NCI-H2081 (cell line): ENCODE data around the gene ZCCHC3.
"Not testable (repeated sequence)": the region's sequence is repeated elsewhere in the genome, so short reads cannot be mapped to it uniquely, and the experiment has no call there.

Source experiments
- DNase-seq, 2 experiments: peaks; one replicate each; lab custom pipeline; 2025; lab: John Stamatoyannopoulos, UW

The ZCCHC3 gene, protein sequence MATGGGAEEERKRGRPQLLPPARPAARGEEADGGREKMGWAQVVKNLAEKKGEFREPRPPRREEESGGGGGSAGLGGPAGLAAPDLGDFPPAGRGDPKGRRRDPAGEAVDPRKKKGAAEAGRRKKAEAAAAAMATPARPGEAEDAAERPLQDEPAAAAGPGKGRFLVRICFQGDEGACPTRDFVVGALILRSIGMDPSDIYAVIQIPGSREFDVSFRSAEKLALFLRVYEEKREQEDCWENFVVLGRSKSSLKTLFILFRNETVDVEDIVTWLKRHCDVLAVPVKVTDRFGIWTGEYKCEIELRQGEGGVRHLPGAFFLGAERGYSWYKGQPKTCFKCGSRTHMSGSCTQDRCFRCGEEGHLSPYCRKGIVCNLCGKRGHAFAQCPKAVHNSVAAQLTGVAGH

GRCh38 chr20:297098-297924 is at the start of gene ZCCHC3:
Gene ZCCHC3, plus strand, starts transcription at chr20:297570. Its CDS starts 17 bp downstream, at chr20:297587.
- peak; percentile 90 to 91 for DNase-seq

DNA sequence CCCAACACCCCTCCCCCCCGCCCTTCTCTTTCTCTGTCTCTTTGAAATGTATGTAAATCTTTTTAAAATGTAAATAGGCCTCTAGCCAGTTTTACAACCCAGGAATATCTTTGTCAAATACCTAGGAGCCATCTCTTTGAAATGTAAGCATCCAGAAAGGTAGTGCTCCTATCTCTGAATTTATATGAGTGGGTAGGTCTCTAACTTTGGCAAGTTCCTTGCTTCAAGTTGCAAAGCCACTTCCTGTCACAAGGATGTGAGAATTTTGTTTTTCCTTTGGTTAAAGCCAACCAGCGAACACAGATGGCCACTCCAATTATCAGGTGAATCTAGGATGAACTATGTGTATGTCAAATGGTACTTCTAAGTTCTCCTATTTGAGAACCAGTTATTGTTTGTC is 46.0 kb upstream of the ZCCHC3 start:
- no peak for DNase-seq

GRCh38 chr20:252801-253200 is 44.6 kb upstream of the ZCCHC3 start:
- DNase-seq: no peak

GRCh38 chr20:253447-253846 is 43.9 kb upstream of the ZCCHC3 start:
- not testable (repeated sequence) for DNase-seq

DNA sequence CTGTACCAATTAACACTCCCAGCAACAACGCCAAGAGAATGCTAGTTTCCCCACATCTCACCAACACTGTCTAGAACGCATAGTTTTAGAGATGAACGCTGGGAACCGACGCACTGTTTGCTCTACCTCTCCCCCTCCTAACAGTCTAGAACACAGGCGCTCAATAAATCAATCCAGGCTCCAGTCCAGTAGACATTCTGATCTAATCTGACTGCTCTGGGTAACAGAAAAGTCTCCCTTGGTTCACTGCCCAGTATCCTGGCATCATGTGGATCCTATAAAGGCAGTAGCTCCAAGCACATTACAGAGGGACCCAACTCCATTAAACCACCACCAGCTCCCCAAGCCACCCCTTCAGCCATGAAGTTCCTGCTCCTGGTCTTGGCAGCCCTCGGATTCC is 40.0 kb upstream of the ZCCHC3 start, which contains the start of gene DEFB132:
Gene DEFB132 (plus strand): TSS at position 306 of the 400 bp plus-strand sequence. CDS start 55 bp downstream, at position 361.
- DNase-seq: no peak

- no peak for DNase-seq
Observed at GRCh38 chr20:258269-258858, 39.0 kb upstream of the ZCCHC3 start.

DNA sequence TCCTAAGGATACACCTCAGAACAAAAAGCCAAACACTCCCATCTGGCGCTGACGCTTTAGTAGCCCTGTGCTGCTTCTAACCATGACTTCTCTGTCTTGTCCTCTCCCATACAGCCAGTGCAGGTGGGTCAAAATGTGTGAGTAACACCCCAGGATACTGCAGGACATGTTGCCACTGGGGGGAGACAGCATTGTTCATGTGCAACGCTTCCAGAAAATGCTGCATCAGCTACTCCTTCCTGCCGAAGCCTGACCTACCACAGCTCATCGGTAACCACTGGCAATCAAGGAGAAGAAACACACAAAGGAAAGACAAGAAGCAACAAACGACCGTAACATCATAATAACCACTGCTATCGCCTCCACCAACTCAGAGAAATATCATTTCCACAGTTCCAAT is 38.4 kb upstream of the ZCCHC3 start:
- no peak for DNase-seq

- DNase-seq: no peak
Observed at GRCh38 chr20:259981-260380, 37.4 kb upstream of the ZCCHC3 start.

GRCh38 chr20:263701-264100 is 33.7 kb upstream of the ZCCHC3 start:
- no peak for DNase-seq

DNA sequence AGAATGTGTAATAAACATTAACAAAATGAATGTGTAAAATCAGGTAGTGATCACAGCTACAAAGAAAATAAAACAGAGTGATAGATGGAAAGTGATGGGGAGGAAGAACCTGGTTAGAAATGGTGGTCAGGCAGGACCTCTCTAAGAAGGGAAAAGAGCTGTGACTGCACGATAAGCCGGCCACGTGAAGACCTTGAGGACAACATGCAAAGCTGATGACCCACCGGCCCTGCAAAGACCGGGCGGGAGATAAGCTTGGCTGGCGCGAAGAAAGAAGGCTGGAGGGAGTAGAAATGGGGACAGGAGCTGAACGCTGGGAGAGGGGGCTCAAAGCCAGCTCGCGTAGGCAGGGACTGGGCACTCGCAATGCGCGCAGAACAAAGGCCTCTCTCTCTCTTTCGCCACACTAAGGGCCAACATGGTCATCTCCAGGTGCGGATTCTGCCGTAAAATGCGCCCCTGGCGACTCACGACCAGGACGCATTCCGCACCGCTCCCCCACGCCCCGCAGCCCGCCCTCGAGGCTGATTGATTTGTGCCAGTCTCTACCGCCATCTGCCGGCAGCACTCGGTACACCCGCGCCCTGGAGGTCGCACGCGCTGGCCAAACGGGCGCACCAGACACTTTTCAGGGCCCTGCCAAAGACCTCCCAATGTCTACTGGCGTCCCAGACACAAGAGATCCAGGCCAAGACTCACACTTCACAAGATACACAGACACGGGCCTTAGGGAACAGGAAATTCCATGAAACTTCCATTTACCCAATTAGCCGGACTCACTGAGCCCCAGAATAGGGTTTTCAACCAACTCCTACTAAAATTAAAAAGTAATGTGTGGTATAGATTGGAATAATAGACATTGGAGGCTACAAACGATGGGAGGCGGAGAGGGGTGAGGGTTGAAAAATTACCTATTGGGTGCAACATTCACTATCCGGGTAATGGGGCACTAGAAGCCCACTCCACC is 30.5 kb upstream of the ZCCHC3 start:
- peak; percentile 86 to 90 for DNase-seq

GRCh38 chr20:270517-270916 is 26.9 kb upstream of the ZCCHC3 start:
- DNase-seq: no peak

DNA sequence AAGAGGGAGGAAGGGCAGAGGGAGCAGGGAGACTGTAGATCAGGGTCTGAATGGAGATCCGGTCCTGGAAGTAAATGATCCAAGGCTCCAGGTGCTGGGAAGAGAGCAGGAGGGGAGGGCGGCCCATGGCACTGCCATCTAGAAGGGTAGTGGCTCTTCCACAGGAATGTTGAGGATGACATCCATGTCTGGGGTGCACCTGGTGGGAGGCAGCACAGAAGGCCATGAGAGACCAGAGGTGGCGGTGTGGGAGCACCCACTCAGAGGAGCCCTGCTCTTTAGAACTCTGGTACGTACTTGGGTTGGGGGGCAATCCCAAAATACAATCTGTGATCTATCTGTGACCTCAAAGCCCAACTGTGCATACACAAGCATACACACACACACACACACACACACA is 26.3 kb upstream of the ZCCHC3 start:
- DNase-seq: no peak

- no peak for DNase-seq
Observed at GRCh38 chr20:271528-271927, 25.8 kb upstream of the ZCCHC3 start.

DNA sequence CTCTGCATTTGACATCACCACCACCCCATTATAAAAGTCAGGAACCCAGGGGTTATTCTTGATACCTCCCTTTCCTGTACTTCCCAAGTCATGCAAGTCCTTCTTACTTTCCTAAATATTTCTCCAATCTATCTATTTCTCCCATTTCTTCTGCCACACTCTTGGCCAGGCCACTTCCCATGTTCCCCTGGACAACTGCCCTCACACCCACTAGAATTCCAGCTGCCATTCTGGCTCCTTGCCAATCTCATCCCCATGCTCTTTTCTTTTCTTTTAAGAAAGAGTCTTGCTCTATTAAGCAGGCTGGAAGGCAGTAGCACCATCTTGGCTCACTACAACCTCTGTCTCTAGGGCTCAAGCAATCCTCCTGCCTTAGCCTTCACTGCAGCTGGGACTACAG is 24.7 kb upstream of the ZCCHC3 start:
- no peak for DNase-seq

GRCh38 chr20:273884-274283 is 23.5 kb upstream of the ZCCHC3 start:
- no peak for DNase-seq

- no peak for DNase-seq
Observed at GRCh38 chr20:275791-276190, 21.6 kb upstream of the ZCCHC3 start.

- no peak for DNase-seq
Observed at GRCh38 chr20:276620-277495, 20.5 kb upstream of the ZCCHC3 start.

DNA sequence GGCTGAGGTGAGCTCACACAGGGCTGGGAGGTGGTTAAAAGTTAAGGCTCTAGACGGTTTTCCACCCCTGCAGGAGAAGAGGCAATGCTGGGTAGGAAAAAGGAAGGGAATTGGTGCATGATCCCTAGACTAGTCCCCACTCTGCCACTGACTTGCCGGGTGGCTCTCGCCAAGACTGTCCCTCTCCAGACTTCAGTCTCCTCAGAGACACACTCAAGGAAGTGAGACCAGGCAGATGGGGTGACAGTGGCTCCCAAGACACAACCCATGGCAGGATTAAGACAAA is 19.9 kb upstream of the ZCCHC3 start:
- DNase-seq: no peak

DNA sequence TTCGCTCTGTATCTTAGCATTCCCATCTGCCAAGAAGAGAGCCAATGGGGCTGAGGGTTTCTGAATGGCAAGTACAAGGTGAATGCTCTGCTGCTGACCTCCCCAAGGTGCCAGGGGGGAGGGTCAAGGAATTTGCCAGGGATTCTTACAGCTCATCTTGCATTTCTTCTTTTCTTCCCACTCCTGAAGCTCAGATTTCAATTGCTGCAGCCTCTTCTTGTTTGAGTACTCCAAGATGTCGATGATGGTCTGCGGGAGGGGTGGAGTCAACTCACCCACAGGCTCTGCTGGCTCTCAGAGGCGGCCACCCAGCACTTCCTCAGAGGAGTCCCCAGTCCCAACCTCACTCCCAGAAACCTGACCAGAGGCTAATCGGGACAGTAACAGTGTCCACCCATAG is 19.2 kb upstream of the ZCCHC3 start:
- no peak for DNase-seq
